Left hindlimb (tissue), 1 donor: ENCODE data around the gene PODN.
A peak's percentile ranks its signal among the peaks of the same experiment; 100 is the strongest.

ENCODE experiments used
- DNase-seq: peaks from one replicate; pipeline ENCODE4 v3.0.0-alpha.2; 2018

Gene PODN

DNA sequence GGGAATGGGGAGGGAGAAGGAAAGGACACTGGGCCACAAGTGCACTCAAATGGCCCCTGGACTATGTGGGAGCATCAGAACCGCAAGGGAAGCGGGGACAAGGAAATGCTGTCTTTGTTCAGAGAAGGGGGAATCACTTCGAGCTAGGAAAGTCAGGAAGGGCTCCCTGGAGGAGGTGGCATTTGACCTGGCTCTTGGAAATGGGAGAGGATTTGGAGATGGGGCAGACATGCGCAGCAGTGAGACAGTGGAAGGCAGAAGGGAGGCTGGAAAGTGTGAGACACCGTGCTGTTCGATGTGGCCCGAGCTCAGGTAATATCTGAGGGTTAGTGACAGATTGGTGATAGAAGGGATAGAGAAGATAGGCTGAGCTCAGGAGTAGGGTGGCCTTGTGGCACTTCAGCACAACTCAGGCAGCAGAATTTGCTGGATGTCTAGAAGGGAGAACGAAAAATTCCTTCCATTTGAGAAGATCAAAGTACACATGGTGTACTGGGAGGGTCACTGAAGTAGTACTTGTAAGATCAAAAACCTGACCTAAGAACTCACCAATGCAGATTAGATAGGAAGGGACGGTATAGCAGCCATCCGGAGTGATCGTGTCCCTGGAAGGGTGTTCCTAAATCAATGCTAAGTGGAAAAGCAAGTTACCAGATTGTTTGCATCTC is 55.1 kb downstream of the PODN start:
- DNase-seq: peak; percentile 6

DNA sequence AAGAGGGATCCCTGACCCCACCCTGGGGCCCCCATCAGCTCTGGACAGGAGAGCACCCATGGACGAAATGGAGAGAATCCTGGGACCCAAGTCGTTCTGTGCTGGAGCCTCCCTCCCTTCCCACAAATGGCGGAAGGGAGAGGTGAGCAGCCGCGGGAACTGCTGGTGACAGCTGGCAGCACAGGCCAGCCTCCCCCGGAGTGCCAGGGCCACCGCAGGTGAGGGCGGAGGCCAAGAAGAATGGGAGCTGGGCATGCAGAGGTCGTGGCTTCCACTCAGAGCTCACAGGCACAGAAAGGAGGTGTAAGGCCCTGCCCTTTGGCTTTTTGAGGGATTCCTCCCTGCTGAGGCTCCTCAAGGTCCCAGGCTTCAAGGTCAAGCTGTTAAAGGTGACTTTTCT is 55.8 kb downstream of the PODN start:
- DNase-seq: peak; percentile 25

DNA sequence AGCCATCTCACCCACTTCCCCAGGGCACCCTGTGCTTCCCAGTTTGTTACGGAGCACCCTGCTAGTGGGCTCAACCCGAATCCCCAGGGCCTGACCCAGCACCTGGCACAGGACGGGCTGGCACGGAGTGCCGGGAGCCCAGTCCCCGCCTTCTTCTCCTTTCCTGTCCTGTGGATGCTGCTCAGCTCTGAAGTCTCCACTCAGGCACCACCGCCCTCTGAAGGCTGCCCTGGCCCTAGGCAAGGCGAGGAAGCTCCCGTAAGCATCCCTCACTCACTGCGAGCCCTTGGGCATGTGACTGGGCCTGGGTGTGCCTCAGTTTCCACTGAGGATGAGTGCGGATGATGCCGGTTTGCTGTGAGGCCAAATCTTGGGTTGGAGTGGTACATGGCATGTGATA is 58.6 kb downstream of the PODN start:
- no peak for DNase-seq

DNA sequence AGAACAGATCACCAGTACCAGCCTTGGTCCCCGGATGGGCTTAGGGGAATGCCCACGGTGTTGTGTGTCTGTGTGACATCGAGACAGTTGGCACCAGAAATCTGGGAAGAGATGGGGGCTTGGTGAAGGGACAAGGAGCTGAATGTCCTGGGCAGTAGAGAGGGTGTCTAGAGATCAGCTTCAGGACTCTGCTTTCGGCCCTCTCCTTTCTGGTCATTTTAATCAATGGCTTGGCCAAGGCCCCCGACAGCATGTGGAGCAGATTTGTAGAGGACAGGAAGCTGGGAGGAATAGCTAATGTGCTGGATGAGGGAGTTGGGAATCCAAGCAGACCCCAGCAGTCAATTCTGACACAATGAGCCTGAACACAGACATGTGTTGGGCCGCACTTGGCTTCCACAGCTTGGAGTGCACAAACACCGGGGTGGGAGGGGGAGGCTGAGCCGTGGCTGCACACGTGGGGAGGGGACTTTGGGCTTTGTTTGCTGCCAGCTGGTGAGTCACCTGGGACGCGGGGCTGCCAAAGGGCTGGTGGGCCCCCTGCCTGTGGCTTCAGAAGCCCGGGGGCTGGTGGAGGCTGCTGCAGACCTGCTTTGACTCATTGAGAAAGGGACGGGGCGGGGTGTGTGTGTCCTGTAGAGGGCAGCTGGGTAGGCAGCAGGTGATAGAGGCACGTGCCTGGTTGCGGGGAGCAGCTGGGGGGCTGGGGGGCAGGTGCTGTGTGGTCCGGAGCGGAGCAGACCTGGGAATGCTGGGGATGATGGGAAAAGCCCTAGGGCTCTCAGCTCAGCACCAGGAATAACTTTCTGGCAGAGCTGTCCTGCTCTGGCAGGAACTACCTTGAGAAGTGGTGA is 59.5 kb downstream of the PODN start:
- peak; percentile 89 for DNase-seq

DNA sequence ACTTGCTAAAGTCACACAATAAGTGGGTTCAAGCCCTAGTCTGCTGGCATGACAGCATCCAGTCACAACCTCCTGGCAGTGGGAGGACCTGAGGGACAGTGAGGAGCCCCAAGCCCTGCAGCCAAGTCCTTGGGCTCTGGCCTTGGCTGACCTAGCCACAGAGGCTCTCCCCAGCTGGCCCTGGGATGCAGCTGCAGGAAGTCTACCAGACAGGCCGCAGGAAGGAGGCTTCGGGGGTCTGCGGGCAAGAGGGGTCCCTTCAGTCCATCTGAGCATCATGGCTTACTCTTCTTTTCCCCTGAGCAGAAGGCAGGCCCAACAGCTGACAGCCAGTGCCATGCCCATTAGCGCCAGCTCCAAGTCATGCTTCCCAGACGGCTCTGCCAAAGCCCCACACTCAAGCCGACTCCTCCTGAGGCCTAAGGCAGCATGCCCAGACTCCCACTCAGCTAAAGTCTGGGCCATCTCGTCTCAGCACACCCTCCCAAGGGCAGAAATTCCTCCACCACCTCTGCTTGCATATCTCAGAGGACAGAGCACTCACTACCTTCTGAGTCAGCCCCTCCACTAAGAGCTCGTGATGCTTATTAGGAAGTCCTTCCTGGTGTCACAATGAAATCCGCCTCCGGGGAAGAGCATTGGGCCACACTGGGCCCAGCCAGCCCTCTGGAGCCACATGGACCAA is 60.3 kb downstream of the PODN start:
- no peak for DNase-seq

DNA sequence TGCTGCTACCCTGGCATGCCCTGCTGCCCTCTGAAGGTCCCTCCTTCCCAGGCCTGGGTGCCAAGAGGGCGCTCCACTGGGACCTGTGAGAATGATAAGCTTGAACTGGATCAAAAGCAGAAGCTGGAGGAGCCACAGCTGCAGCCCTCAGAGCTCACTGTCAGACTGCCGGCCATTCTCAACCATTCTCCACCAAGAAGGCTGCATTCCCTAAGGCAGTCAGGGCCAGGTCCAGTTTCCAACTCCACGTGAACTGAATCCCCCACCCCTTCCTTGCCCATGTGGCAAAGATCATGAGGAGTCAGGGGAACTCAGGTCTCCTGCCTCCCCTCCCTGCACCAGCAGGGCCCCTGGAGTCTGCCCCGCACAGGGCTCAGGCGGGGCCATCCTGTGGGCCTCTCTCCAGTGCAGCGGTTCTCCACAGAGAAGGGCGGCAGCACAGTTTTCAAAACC is 61.0 kb downstream of the PODN start:
- no peak for DNase-seq

DNA sequence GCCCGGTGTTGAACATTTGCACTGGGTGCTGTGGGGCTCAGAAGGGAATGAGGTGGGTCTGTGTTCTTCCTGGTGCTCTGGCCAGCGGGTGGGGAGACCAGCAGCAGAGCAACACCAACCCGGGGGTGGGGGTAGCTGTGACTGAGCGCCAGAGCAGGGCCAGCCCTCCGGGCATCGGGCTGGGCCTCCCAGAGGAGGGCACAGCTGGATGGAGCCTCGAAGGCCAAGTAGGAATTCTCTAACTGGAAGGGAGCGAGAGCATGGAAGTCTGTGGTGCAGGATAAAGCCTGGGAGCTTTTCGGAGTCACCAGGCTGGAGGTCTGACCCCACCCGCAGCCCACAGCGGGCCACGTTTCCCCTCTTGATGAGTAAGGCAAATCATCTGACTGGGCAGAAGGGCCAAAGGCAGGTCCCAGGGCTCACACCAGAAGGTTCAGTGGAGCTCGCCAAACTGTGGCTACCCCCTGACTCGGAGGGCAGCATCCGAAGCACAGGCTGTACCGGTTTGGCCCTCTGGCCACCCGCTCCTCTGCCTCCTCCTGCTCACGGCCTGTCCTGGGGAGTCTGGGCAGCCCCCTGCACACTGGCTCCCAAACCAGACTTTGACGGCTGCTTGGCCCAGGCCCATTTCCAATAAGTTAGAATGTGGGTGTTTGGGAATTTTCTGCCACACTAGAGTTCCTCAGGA is 61.6 kb downstream of the PODN start:
- no peak for DNase-seq

DNA sequence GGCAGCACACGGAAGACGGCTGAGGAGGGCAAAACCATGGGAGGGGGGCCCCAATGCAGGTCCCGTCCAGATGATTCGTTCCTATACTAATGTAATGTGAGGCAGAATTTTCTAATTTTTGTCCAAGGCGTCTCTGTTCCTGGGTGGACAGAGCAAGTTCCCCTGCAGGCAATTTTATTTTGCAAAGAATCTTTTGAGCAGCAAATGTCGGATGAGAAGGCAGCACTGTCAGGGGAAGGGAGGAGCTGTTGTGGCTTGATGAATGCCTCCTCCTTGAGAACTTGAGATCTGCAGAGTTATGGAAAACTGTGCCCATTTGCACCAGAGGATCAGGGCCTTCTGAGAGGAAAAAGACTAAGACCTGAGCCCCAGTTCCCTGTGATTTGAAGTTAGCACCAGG is 63.1 kb downstream of the PODN start:
- no peak for DNase-seq

DNA sequence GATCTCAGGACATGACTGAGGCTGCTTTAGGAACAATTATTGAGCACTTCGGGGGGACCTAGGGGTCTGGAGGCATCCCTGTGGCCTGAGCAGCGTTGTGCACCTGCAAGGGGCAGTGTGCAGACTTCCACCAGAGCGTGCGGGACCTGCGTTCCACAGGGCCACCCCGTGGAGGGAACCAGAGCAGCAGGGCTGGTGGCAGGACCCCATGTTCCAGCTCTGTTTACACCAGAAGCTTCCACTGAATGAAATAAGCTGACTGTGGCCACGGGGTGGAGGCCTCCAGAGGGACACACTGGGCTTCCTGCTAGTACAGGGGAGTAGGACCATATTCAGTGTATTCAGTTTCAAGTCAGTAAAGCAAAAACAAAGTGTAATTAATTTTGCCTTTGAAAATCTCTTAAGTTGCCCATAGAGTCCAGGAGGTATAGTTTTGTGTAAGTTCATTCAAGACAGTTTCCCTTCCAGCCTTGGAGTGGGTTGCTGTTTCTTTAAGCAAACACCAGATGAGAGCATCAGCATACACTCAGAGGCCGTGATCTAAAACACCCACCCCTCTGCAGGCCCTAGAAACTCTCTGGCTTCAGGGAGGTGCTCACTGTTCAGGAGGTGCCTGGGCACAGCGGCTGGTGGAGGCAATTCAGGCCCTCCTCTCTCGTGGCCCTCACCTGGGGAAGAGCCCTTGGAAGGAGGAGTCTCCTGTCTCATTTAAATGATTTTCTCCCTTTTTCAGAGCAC is 63.8 kb downstream of the PODN start:
- DNase-seq: no peak

DNA sequence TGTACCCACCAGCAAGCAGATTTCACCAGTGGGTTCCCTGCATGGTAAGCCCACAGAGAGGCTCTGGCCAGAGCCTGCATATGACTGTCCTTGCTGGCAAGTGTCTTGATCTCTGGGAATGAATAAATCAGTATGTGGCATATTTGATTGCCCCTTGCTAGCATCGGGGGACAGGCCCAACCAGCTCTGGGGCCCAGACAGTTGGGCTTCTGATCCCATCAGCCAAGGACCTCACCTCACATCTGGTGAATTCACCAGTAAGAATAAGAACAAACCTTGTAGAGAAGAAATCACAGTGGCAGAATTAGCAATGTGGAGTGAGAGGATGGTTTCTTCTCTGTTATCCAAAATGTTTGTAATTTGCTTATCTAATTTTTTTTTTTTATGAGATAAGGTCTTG is 64.5 kb downstream of the PODN start:
- DNase-seq: no peak

DNA sequence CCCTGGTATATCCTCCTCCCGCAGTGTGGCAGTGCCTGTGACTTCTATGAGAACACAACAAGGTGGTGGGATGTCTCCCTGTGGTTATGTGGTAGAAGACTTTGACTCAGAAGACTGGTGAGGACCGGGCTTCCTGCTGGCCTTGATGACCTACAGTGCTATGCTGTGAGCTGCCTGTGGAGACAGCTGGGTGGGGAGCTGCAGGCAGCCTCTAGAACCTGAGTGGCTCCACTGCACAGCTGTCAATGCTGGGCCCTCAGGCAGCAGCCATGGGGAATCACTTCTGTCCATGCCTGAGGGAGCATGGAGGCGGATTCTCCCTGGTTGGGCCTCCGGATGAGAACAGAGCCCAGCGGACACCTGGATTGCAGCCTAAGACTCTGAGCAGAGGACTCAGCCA is 65.5 kb downstream of the PODN start:
- no peak for DNase-seq

DNA sequence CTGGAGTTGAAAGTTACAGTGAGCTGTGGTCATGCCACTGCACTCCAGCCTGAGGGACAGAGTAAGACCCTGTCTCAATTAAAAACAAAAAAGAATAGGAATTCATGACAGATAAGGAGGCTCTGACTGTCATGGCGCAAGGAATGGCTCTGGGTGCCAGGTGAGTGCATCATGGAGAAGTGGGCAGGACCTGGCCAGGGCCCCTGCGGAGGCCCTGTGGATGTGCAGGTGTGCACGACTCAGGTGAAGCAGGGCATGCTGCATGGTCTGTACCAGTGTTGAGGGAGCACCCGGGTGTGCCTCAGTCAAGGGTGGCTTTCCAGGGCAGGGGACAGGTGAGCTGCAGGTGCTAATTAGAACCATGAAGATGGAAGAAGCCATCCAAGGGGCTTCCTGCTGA is 66.4 kb downstream of the PODN start:
- DNase-seq: no peak

DNA sequence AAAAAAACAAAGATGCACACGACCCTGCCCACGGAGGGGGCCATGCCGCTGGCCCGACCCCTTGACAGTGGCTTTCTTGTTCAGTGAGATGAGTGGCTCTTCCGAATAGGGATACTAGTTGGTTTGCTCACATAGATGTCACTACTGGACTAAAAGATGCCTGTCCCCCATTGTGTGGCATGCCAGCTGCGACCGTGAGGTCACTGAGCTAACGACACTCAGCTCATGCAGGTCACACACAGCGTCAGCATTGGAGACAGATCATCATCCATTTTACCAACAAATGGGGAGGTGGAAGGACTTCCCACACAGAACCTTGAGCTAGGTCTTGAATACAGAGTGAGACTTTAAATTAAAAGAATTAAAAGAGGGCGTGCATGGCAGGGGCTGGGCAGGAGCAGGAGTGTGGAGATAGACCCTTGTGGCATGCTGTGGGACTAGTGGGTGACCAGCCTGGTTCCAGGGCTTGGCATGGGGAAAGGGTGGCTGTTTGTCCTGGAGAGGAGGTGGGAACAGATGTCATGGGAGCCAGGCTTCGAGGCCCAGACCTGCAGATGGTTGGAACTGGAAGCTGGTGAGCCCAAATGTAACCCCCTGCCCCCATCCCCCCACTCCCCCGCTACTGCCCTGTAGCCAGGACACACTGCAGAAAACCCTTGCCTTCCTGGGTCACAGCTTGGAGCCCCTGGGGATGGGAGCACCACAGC is 68.0 kb downstream of the PODN start:
- no peak for DNase-seq

DNA sequence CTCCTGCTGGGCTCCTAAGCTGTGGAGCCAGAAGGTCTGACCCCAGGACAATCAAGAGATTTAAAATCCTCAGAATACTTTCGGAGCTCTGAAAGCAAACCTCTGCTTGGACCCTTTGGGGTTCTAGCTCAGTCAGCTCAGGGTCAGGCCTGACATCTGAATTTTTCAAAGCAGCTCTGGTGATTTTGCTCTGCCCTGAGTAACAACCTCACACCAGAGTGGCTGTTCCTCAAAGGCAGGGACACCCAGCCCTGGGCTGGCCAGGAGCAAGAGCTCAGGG is 68.5 kb downstream of the PODN start:
- no peak for DNase-seq

DNA sequence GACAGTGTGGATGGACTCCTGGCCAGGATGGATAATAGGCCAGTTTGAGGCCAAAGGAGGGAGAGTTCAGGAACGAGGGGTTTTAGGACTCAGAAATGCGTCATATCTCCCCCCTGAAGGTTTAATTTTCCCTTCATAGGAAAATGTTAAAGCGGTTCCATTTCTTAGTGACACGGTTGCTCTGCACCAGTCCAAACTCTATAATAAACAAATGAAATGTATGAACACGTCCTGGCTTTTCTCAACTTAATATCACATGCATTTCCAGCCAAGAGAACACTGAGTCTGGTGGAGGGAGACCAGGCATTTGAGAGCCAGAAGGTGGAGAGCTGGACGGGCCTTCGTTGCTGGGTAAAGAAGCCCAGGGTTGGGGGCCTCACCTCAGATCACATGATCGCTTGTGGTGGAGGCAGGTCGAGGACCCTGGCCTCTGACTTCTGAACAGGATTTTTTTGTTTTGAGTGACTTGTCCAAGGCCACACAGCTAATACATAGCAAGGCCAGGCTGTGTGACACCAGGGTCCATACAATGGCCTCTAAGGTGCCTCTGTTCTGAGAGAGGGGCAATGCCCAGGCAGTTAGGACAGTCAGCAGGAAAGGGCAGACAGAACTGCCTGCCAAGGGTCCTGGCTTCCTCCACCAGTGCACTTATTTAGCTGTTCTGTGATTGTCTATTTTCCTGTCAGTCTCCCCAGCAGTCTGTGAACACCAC is 69.0 kb downstream of the PODN start:
- DNase-seq: no peak

DNA sequence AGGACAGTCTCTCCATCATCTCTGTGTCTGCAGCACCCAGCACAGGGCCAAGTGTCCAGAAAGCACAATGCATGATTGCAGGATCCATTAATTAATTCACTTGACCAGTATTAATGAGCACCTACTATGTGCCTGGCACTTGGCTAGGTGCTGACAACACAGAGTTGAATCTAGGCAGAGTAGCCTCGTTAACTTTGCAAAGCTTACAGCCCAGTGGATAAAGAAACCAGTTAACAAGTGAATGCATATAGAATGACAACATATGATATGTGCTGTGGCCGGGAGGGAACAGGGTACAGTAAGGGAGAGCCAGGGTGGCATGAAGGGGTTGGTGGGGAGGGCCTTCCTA is 69.6 kb downstream of the PODN start:
- no peak for DNase-seq

DNA sequence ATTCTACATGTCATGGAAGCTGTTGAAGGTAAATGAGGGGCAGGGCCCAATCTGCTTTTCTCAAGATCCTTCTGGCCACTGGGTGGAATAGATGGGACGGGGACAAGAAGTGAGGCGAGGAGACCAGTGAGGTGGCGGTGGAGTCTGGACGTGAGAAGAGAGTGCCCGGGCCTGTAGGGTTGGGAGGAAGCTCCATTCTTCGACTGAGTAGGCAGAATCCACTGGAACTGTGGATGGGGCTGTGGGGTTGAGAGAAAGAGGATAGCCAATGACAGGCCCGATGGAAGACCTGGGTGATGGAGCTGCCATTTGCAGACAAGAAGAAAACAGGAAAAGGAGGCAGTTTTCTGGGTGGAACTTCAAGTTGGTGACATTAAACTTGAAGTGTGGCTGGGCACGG is 70.2 kb downstream of the PODN start:
- no peak for DNase-seq

DNA sequence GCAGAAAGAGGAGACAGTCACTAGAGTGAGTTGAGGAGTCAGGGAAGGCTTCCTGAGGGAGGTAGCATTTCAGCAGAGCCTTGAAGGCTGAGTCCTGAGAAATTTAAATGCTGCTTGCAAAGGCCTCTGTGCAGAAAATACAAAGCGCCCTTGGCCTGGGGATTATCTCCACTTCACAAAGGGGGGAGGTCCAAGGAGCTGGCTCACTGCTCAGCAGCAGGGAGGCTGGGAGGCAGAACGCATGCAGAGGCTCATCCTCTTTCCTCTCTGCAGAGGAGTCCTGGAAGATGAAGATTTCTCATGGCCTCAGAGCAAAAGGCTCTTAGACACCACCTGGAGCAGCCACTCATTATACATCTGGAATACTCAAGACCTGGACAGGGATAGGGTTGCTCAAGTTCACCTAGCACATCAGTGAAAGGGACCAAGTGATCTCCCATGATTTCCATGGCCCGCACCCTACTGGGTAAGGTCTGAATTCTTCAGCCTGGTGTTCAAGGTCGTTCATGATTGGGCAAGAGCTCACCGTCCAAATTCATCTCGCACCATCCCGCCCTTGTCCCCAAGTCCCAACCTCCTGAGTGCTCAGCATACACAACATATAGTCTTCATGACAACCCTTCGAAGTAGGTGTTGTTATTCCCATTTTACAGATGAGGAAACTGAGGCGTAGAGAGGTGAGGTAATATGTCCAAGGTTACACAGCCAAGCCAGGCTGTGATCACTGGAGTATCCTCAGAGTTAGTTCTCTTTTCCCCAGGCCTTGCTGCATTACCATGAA is 71.4 kb downstream of the PODN start:
- no peak for DNase-seq

DNA sequence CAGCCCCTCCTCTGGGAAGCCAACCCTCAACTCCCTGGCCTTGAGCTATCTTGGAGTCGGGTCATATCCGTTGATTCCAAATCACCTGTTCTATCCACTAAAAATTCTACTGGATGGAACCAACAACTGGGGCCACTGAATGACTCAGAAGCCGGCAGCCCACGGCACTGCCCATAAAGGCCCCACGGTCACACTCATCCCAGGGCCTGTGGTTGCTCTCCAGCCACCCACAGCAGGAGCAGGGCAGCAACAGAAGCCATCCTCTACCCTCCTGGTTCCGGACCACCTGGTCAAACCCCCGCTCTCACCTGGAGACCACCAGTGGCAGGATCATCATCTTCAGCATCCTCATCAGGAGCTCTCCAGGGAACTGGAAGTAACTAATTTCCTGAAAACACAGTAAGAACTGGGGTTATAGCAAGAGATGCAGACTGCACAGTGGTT is 72.1 kb downstream of the PODN start:
- no peak for DNase-seq
